HepG2 (cell line): ENCODE measurements around the gene NRSN2.
A peak's percentile ranks its signal among the peaks of the same experiment; 100 is the strongest.

Experiments
- CCAR2 ChIP-seq: fragments of 200-400 bp; formaldehyde crosslinking; optimal IDR thresholded peaks from 2 replicates; pipeline ENCODE3; 2018; ENCODE audit warnings: low read depth, mild to moderate bottlenecking, low read length, moderate library complexity
- CTCF ChIP-seq: sonication (generic); formaldehyde crosslinking; IDR thresholded peaks from 2 replicates; pipeline ENCODE4 v1.5.0; 2020; ENCODE audit warnings: mild to moderate bottlenecking, missing genetic modification reagents, moderate library complexity
- ELF1 ChIP-seq: sonication (generic); formaldehyde crosslinking; IDR thresholded peaks from 2 replicates; pipeline ENCODE4 v1.4.0; 2020; ENCODE audit warnings: missing genetic modification reagents
- ESRRA ChIP-seq: sonication (generic); formaldehyde crosslinking; IDR thresholded peaks from 2 replicates; pipeline ENCODE4 v1.5.1; 2020; ENCODE audit warnings: mild to moderate bottlenecking, low read depth, missing genetic modification reagents
- KLF6 ChIP-seq: IDR thresholded peaks from 2 replicates; pipeline ENCODE4 v1.8.0; 2016; ENCODE audit warnings: missing biosample characterization, missing genetic modification reagents
- MTA3 ChIP-seq: sonication (generic); formaldehyde crosslinking; IDR thresholded peaks from 2 replicates; pipeline ENCODE4 v1.4.0; 2020; ENCODE audit warnings: missing genetic modification reagents
- MZF1 ChIP-seq: sonication (generic); formaldehyde crosslinking; IDR thresholded peaks from 2 replicates; pipeline ENCODE4 v1.8.1; 2023; ENCODE audit warnings: mild to moderate bottlenecking, missing genetic modification reagents, borderline replicate concordance
- NFRKB ChIP-seq: fragments of 450-650 bp; IDR thresholded peaks from 2 replicates; pipeline ENCODE4 v1.6.1; 2017
- PRPF4 ChIP-seq: fragments of 200-400 bp; formaldehyde crosslinking; IDR thresholded peaks from 2 replicates; pipeline ENCODE4 v1.6.1; 2016; ENCODE audit warnings: low read length, low read depth; ENCODE audit not compliant: poor library complexity, severe bottlenecking
- RNF2 ChIP-seq: fragments of 450-650 bp; conservative IDR thresholded peaks from 2 replicates; pipeline ENCODE4 v1.6.1; 2016; ENCODE audit warnings: low read depth
- ZNF281 ChIP-seq: sonication (generic); formaldehyde crosslinking; IDR thresholded peaks from 2 replicates; pipeline ENCODE4 v1.4.0; 2020; ENCODE audit warnings: missing genetic modification reagents, borderline replicate concordance
- TF ChIP-seq, protein P1 (sequence below): sonication (generic); formaldehyde crosslinking; IDR thresholded peaks from 2 replicates; pipeline ENCODE4 v1.5.0; 2020; ENCODE audit warnings: mild to moderate bottlenecking, missing genetic modification reagents
- TF ChIP-seq, protein P2 (sequence below): sonication (generic); formaldehyde crosslinking; IDR thresholded peaks from 2 replicates; pipeline ENCODE4 v1.4.0; 2020; ENCODE audit warnings: mild to moderate bottlenecking, missing genetic modification reagents

- TF ChIP-seq CTCF (CRISPR knock-in tag) (no peak), NFRKB (no peak), MTA3 (CRISPR knock-in tag) (no peak), ELF1 (CRISPR knock-in tag) (no peak), KLF6 (CRISPR knock-in tag) (no peak), MZF1 (CRISPR knock-in tag) (no peak), ESRRA (CRISPR knock-in tag) (no peak), ZNF281 (0 out of 2 replicates have a peak, but pooled peaks have one; percentile 18), CCAR2 (no peak), RNF2 (no peak), PRPF4 (no peak)
- TF ChIP-seq, protein P1, sequence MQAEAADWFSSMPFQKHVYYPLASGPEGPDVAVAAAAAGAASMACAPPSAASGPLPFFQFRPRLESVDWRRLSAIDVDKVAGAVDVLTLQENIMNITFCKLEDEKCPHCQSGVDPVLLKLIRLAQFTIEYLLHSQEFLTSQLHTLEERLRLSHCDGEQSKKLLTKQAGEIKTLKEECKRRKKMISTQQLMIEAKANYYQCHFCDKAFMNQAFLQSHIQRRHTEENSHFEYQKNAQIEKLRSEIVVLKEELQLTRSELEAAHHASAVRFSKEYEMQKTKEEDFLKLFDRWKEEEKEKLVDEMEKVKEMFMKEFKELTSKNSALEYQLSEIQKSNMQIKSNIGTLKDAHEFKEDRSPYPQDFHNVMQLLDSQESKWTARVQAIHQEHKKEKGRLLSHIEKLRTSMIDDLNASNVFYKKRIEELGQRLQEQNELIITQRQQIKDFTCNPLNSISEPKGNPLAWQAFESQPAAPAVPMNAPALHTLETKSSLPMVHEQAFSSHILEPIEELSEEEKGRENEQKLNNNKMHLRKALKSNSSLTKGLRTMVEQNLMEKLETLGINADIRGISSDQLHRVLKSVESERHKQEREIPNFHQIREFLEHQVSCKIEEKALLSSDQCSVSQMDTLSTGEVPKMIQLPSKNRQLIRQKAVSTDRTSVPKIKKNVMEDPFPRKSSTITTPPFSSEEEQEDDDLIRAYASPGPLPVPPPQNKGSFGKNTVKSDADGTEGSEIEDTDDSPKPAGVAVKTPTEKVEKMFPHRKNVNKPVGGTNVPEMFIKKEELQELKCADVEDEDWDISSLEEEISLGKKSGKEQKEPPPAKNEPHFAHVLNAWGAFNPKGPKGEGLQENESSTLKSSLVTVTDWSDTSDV (CRISPR knock-in tag), result no peak
- TF ChIP-seq, protein P2, sequence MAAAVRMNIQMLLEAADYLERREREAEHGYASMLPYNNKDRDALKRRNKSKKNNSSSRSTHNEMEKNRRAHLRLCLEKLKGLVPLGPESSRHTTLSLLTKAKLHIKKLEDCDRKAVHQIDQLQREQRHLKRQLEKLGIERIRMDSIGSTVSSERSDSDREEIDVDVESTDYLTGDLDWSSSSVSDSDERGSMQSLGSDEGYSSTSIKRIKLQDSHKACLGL (CRISPR knock-in tag), result no peak
Measured at GRCh38 chr20:370151-370600, 23.3 kb downstream of the NRSN2 start.
